ENCODE data around the gene IQUB.
"Not testable (repeated sequence)": the region's sequence is repeated elsewhere in the genome, so short reads cannot be mapped to it uniquely, and the experiment has no call there.

DNA sequence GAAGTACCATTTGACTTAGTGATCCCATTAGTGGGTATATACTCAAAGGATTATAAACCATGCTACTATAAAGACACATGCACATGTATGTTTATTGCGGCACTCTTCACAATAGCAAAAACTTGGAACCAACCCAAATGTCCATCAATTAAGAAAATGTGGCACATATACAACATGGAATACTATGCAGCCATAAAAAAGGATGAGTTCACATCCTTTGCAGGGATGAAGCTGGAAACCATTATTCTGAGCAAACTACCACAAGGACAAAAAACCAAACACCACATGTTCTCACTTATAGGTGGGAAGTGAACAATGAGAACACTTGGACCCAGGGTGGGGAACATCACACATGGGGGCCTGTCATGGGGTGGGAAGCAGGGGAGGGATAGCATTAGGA lies 56.3 kb downstream of the IQUB start:
- not testable (repeated sequence) for TF ChIP-seq EP300 (IDR thresholded peaks at IDR 0.05)
- TF ChIP-seq, protein P1, sequence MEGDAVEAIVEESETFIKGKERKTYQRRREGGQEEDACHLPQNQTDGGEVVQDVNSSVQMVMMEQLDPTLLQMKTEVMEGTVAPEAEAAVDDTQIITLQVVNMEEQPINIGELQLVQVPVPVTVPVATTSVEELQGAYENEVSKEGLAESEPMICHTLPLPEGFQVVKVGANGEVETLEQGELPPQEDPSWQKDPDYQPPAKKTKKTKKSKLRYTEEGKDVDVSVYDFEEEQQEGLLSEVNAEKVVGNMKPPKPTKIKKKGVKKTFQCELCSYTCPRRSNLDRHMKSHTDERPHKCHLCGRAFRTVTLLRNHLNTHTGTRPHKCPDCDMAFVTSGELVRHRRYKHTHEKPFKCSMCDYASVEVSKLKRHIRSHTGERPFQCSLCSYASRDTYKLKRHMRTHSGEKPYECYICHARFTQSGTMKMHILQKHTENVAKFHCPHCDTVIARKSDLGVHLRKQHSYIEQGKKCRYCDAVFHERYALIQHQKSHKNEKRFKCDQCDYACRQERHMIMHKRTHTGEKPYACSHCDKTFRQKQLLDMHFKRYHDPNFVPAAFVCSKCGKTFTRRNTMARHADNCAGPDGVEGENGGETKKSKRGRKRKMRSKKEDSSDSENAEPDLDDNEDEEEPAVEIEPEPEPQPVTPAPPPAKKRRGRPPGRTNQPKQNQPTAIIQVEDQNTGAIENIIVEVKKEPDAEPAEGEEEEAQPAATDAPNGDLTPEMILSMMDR (IDR thresholded peaks at IDR 0.05): not testable (repeated sequence)
